ENCODE measurements around the gene SGCA.

DNA sequence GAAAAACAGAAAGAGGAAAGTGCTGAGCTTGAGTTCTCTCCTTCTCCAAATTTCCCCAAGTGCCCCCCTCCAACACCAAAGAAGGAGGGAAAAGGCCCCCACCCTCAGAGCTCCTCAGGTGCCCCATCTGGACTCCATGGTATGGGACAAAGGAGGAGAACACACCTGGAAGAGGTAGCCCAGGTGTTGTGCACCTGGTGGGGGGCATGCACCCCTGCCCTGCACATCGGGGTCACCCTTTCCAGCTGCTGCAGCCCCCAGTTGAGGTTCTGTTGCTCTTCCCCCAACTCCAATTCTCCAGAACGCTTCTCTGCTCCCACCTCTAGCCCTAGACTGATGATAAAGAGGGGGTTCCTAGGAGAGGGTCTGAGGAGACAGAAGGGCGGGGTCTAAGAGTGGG is 38.6 kb downstream of the SGCA start:
- TF ChIP-seq, protein P1, sequence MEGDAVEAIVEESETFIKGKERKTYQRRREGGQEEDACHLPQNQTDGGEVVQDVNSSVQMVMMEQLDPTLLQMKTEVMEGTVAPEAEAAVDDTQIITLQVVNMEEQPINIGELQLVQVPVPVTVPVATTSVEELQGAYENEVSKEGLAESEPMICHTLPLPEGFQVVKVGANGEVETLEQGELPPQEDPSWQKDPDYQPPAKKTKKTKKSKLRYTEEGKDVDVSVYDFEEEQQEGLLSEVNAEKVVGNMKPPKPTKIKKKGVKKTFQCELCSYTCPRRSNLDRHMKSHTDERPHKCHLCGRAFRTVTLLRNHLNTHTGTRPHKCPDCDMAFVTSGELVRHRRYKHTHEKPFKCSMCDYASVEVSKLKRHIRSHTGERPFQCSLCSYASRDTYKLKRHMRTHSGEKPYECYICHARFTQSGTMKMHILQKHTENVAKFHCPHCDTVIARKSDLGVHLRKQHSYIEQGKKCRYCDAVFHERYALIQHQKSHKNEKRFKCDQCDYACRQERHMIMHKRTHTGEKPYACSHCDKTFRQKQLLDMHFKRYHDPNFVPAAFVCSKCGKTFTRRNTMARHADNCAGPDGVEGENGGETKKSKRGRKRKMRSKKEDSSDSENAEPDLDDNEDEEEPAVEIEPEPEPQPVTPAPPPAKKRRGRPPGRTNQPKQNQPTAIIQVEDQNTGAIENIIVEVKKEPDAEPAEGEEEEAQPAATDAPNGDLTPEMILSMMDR (IDR thresholded peaks at IDR 0.05), result no peak
- TF ChIP-seq POLR2A (IDR thresholded peaks at IDR 0.05), result no peak

All from body of pancreas (tissue), 4 donors.